Measurements from ENCODE around the gene PGC. TPM values are rescaled to one million over a fixed set of nuclear protein-coding genes. Genes with fewer than 3 reads are reported as not detected.

PGC gene
- polyA plus RNA-seq, 3 donors from 2014 or later = not detected

- peak; percentile 90 to 91 (median 91) for DNase-seq
- Mint-ChIP-seq H3K9me3 (no peaks in the 10 kb centered on the region), H3K36me3 (no peaks in the 10 kb centered on the region), H3K4me3 (peak within 1 kb of the TSS; percentile 69 to 85 (median 78)), H3K27me3 (ENCODE audit: low read depth in 3 of 3) (peaks cover 4 to 19% (median 5%) of the 10 kb centered on the region in 3 donors), H3K4me1 (peaks cover 33 to 37% of the 10 kb centered on the region in 2 donors), H3K27ac (peak within 1 kb of the TSS; percentile 17 to 92 (median 80))
Observed at GRCh38 chr6:41735427-41736185, 11.6 kb downstream of the PGC start, which contains the start of gene TFEB. TFEB (minus strand) TSS chr6:41735608; CDS start chr6:41691213, 44,395 bp downstream.

DNA sequence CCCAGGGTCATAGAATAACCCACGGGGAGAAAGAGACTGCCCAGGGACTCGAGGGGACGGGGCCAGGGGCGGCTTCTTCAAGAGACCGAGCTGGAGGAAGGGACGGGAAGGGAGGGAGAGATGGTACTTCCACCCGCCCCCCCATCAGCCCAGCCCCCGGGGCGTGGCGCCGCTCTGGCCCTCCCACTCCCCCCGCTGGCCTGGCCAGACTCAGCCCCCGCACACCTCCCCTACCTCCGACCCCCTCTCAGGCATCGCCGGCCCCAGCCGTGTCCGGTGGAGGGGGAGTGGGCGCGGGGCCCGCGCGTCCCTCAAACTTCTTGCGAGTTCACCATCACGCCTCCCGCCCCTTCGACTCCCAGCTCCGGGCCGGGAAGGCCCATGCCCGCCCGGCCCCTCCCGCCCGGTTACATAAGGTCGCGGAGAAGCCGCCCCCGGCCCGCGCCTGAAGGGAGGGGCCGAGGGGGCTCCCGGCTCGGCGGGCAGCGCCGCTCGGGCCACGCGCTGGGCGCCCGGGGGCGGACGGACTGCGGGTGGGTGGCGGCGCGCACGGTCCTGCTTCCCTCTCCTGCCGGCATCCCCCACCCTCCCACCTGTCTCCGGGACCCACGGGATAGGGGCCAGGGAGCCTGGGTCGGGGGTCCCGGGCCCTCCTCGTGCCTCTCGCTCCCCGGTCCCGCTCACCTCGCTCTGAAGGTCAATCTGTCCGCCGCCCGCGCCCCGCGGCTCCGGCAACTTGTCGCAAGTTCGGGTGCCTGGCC is 12.4 kb downstream of the PGC start:
- H3K4me1 Mint-ChIP-seq = peaks cover 41 to 45% of the 10 kb centered on the region in 2 donors
- peaks cover 4 to 19% (median 5%) of the 10 kb centered on the region in 3 donors for H3K27me3 Mint-ChIP-seq (ENCODE audit: low read depth in 3 of 3)
- H3K36me3 Mint-ChIP-seq = no peaks in the 10 kb centered on the region
- H3K9me3 Mint-ChIP-seq = no peaks in the 10 kb centered on the region
- peak overlapping the region; percentile 69 to 85 (median 74) for H3K4me3 Mint-ChIP-seq
- H3K27ac Mint-ChIP-seq = peak overlapping the region in 5 of 6 donors; percentile 57 to 92 (median 76)
- peak; percentile 76 to 79 (median 77) for DNase-seq

DNA sequence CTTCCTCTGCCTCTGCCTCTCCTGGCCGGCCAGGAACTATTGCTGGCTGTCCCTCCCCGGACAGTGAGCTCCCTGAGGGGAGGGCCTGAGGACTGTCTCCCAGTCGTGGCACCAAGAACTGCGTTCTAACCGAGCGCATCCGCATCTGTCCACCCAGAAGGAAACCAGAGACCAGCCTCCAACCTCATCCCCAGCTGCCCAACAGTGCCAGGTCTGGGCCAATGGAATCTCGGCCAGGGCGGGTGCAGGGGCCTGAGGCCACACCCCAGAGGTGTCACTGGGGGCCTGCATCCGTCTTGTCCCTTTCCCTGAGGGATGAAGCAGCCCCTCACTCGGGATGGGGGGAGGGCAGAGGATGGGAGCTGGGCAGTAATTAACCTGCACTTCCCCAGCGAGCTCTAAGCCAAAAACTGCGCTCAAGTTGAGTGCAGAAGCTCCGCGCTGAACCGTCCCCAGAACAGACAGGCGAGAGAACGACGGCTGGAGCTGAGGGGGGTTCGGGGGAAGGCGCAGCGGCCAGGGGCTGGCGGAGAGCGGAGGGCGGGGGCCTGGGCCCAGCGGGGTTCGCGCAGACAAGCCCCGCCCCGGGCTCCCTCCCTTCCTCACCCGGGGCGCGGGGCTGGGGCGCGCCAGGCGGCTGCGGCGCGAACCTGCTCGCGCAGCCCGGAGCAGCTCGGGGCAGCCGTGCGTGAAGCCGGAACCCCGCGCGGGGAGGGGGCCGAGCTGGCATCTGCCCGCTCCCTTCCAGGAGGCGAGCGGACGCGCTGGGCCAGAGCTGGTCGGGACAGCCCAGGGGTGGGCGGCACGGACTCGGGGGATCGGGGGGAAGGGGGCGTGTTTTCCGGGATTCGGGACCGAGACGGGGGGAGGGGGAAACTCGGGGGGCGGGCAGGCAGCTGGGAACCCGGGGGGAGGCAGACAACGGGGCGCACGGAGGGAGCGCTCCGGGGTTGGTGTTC is 13.2 kb downstream of the PGC start:
- peak; percentile 80 to 85 (median 84) for DNase-seq
- Mint-ChIP-seq H3K9me3 (no peaks in the 10 kb centered on the region), H3K36me3 (no peaks in the 10 kb centered on the region), H3K27me3 (ENCODE audit: low read depth in 3 of 3) (peaks cover 5 to 19% (median 7%) of the 10 kb centered on the region in 3 donors), H3K27ac (peak overlapping the region; percentile 92 to 98 (median 95)), H3K4me3 (peak overlapping the region; percentile 76 to 85 (median 81)), H3K4me1 (peaks cover 49 to 53% of the 10 kb centered on the region in 2 donors)

GRCh38 chr6:41733360-41733706 is 13.9 kb downstream of the PGC start:
- H3K4me3 Mint-ChIP-seq = peak overlapping the region; percentile 76 to 84 (median 78)
- no peak for DNase-seq
- peaks cover 5 to 19% (median 7%) of the 10 kb centered on the region in 3 donors for H3K27me3 Mint-ChIP-seq (ENCODE audit: low read depth in 3 of 3)
- peak overlapping the region; percentile 92 to 98 (median 95) for H3K27ac Mint-ChIP-seq
- no peaks in the 10 kb centered on the region for H3K36me3 Mint-ChIP-seq
- H3K4me1 Mint-ChIP-seq = peaks cover 56 to 60% of the 10 kb centered on the region in 2 donors
- H3K9me3 Mint-ChIP-seq = no peaks in the 10 kb centered on the region

DNA sequence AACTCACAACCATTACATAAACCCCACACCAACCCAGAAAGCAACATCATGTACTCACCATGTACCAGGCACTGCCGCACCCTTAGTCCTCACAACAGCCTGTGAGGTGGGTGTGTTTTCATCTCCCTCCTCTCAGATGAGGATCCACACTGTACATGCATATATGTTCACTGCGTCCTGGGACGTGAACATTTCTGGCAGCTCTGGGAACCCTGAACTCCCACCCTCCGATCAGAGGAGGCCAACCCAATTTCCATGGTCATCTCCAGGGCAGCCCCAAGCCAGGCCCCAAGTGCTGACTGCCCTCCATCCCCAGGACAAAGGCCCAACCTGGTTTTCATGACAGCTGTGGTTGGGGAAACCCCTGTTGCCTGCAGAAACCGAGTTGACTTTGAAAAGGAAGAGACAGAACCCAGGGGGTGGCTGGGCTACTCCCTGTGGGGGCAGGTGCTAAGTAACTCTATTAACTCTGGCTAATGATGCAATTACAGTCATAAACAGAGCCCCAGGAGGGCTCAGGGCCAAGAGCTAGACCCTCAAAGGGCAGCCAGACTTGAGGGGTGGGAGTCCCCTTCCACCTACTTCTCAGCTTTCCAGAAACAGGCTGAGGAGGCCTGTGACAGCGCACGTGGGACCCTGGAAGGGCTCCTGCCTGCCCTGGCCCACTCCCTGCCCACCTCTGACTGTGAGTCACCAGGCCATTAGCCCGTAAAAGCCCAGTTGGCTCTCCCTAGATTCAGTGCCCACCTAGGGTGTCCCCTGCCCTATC is 14.4 kb downstream of the PGC start:
- Mint-ChIP-seq H3K4me1 (peaks cover 61 to 66% of the 10 kb centered on the region in 2 donors), H3K36me3 (no peaks in the 10 kb centered on the region), H3K4me3 (peak overlapping the region; percentile 76 to 84 (median 78)), H3K27ac (peak overlapping the region; percentile 92 to 98 (median 95)), H3K9me3 (no peaks in the 10 kb centered on the region), H3K27me3 (ENCODE audit: low read depth in 3 of 3) (peaks cover 5 to 19% (median 7%) of the 10 kb centered on the region in 3 donors)
- peak; percentile 82 to 85 (median 82) for DNase-seq

GRCh38 chr6:41732149-41732548 is 15.0 kb downstream of the PGC start:
- Mint-ChIP-seq H3K27ac (peak overlapping the region; percentile 92 to 98 (median 95)), H3K27me3 (ENCODE audit: low read depth in 3 of 3) (peaks cover 5 to 22% (median 7%) of the 10 kb centered on the region in 3 donors), H3K4me1 (peaks cover 67 to 72% of the 10 kb centered on the region in 2 donors)

DNA sequence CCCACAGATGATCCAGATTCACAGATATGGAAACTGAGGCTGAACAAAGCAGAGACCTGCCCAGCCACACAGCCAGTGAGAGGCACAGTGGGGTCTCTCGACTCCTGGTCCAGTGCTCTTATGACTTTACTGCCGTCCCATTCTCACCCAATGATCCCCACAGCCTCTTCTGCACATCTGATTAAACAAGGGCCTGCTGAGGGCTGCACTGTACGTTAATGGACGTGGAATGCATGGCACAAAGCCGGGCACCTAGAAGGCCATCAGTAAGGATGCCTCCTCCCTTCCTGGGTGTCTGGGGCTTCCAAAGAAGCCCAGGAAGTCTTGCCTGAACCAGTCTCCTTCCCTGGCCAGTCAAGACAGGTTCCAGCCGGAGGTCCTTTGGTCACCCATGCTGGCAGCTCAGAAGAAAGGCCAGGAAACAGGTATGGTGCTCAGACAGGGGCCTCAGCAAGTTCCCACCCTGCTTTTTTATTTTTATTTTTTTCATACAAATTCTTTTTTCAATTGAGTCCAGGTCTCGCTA is 15.6 kb downstream of the PGC start:
- Mint-ChIP-seq H3K4me3 (peak overlapping the region; percentile 76 to 91 (median 78)), H3K4me1 (peaks cover 73 to 77% of the 10 kb centered on the region in 2 donors), H3K27ac (peak overlapping the region; percentile 92 to 98 (median 95)), H3K27me3 (ENCODE audit: low read depth in 3 of 3) (peaks cover 2 to 25% (median 7%) of the 10 kb centered on the region in 3 donors), H3K9me3 (no peaks in the 10 kb centered on the region), H3K36me3 (no peaks in the 10 kb centered on the region)
- DNase-seq = no peak

More at GRCh38 chr6:41732149-41732548, 15.0 kb downstream of the PGC start:
- Mint-ChIP-seq H3K9me3 (no peaks in the 10 kb centered on the region), H3K4me3 (peak overlapping the region; percentile 76 to 84 (median 78)), H3K36me3 (no peaks in the 10 kb centered on the region)
- no peak for DNase-seq

GRCh38 chr6:41730531-41731436 is 16.4 kb downstream of the PGC start:
- Mint-ChIP-seq H3K27me3 (ENCODE audit: low read depth in 3 of 3) (peaks cover 2 to 25% (median 7%) of the 10 kb centered on the region in 3 donors), H3K4me1 (peaks cover 81 to 83% of the 10 kb centered on the region in 2 donors), H3K36me3 (no peaks in the 10 kb centered on the region), H3K27ac (peak overlapping the region; percentile 92 to 98 (median 95)), H3K4me3 (peak overlapping the region; percentile 63 to 91 (median 81)), H3K9me3 (no peaks in the 10 kb centered on the region)
- DNase-seq = no peak

- peak overlapping the region; percentile 85 to 93 (median 91) for H3K4me3 Mint-ChIP-seq
Observed at GRCh38 chr6:41729624-41730023, 17.6 kb downstream of the PGC start.

GRCh38 chr6:41728954-41729353 is 18.2 kb downstream of the PGC start:
- H3K4me1 Mint-ChIP-seq = peaks cover 99% of the 10 kb centered on the region in 2 donors
- no peak for DNase-seq
- peak overlapping the region; percentile 92 to 98 (median 95) for H3K27ac Mint-ChIP-seq
- H3K36me3 Mint-ChIP-seq = no peaks in the 10 kb centered on the region
- no peaks in the 10 kb centered on the region for H3K9me3 Mint-ChIP-seq
- H3K27me3 Mint-ChIP-seq (ENCODE audit: low read depth in 3 of 3) = peaks cover 2 to 24% (median 6%) of the 10 kb centered on the region in 3 donors
- H3K4me3 Mint-ChIP-seq = peak overlapping the region; percentile 85 to 93 (median 91)

More at GRCh38 chr6:41729624-41730023, 17.6 kb downstream of the PGC start:
- Mint-ChIP-seq H3K36me3 (no peaks in the 10 kb centered on the region), H3K9me3 (no peaks in the 10 kb centered on the region), H3K4me1 (peaks cover 92 to 93% of the 10 kb centered on the region in 2 donors), H3K27me3 (ENCODE audit: low read depth in 3 of 3) (peaks cover 2 to 25% (median 7%) of the 10 kb centered on the region in 3 donors), H3K27ac (peak overlapping the region; percentile 92 to 98 (median 95))
- no peak for DNase-seq

Measured in immature natural killer cell (primary cell).